Measurements from ENCODE around the gene EEF2K. TPM values are rescaled to one million over a fixed set of nuclear protein-coding genes. Genes with fewer than 3 reads are reported as not detected.

The EEF2K gene
- total RNA-seq, 2 donors from 2014 or later = 22.5 to 29.0 TPM

- no peak for ATAC-seq (replicated peaks)
- Mint-ChIP-seq H3K4me3 (no peak overlapping the region), H3K9me3 (no peaks in the 10 kb centered on the region), H3K27me3 (no peaks in the 10 kb centered on the region), H3K27ac (no peak overlapping the region), H3K36me3 (ENCODE audit: low read depth) (peaks cover 25% of the 10 kb centered on the region), H3K4me1 (peaks cover 22% of the 10 kb centered on the region)
Measured at GRCh38 chr16:22235839-22236745, 30.0 kb downstream of the EEF2K start.

- Mint-ChIP-seq H3K36me3 (ENCODE audit: low read depth) (peaks cover 14% of the 10 kb centered on the region), H3K27me3 (no peaks in the 10 kb centered on the region), H3K4me1 (peaks cover 16% of the 10 kb centered on the region), H3K9me3 (no peaks in the 10 kb centered on the region), H3K27ac (peak overlapping the region; percentile 39), H3K4me3 (peak overlapping the region; percentile 54)
- ATAC-seq (replicated peaks) = peak; percentile 78
Measured at GRCh38 chr16:22239131-22239805, 33.2 kb downstream of the EEF2K start.

- Mint-ChIP-seq H3K36me3 (ENCODE audit: low read depth) (peaks cover 8% of the 10 kb centered on the region), H3K27me3 (no peaks in the 10 kb centered on the region), H3K9me3 (no peaks in the 10 kb centered on the region), H3K27ac (no peak overlapping the region), H3K4me3 (peak overlapping the region; percentile 9), H3K4me1 (peaks cover 16% of the 10 kb centered on the region)
- no peak for ATAC-seq (replicated peaks)
Measured at GRCh38 chr16:22240023-22240710, 34.1 kb downstream of the EEF2K start.

- no peaks in the 10 kb centered on the region for H3K9me3 Mint-ChIP-seq
- H3K4me3 Mint-ChIP-seq = no peak overlapping the region
- H3K27ac Mint-ChIP-seq = no peak overlapping the region
- ATAC-seq (replicated peaks) = no peak
- no peaks in the 10 kb centered on the region for H3K4me1 Mint-ChIP-seq
- no peaks in the 10 kb centered on the region for H3K27me3 Mint-ChIP-seq
- H3K36me3 Mint-ChIP-seq (ENCODE audit: low read depth) = peaks cover 69% of the 10 kb centered on the region
Measured at GRCh38 chr16:22250522-22250921, 44.4 kb downstream of the EEF2K start.

GRCh38 chr16:22252317-22252716 is 46.2 kb downstream of the EEF2K start:
- H3K27me3 Mint-ChIP-seq = no peaks in the 10 kb centered on the region
- H3K36me3 Mint-ChIP-seq (ENCODE audit: low read depth) = peaks cover 68% of the 10 kb centered on the region
- H3K27ac Mint-ChIP-seq = no peak overlapping the region
- no peak overlapping the region for H3K4me3 Mint-ChIP-seq
- no peaks in the 10 kb centered on the region for H3K9me3 Mint-ChIP-seq
- no peaks in the 10 kb centered on the region for H3K4me1 Mint-ChIP-seq
- no peak for ATAC-seq (replicated peaks)

GRCh38 chr16:22253272-22253671 is 47.2 kb downstream of the EEF2K start:
- no peak overlapping the region for H3K4me3 Mint-ChIP-seq
- no peak for ATAC-seq (replicated peaks)
- peaks cover 68% of the 10 kb centered on the region for H3K36me3 Mint-ChIP-seq (ENCODE audit: low read depth)
- H3K9me3 Mint-ChIP-seq = no peaks in the 10 kb centered on the region
- no peaks in the 10 kb centered on the region for H3K27me3 Mint-ChIP-seq
- H3K27ac Mint-ChIP-seq = no peak overlapping the region
- no peaks in the 10 kb centered on the region for H3K4me1 Mint-ChIP-seq

- Mint-ChIP-seq H3K27me3 (no peaks in the 10 kb centered on the region), H3K36me3 (ENCODE audit: low read depth) (peaks cover 79% of the 10 kb centered on the region), H3K9me3 (no peaks in the 10 kb centered on the region), H3K4me3 (no peak overlapping the region), H3K4me1 (no peaks in the 10 kb centered on the region), H3K27ac (no peak overlapping the region)
- no peak for ATAC-seq (replicated peaks)
Measured at GRCh38 chr16:22255335-22255734, 49.3 kb downstream of the EEF2K start.

GRCh38 chr16:22257440-22257839 is 51.4 kb downstream of the EEF2K start:
- H3K9me3 Mint-ChIP-seq = no peaks in the 10 kb centered on the region
- H3K36me3 Mint-ChIP-seq (ENCODE audit: low read depth) = peaks cover 74% of the 10 kb centered on the region
- H3K27me3 Mint-ChIP-seq = no peaks in the 10 kb centered on the region
- H3K4me1 Mint-ChIP-seq = no peaks in the 10 kb centered on the region
- no peak overlapping the region for H3K27ac Mint-ChIP-seq
- no peak for ATAC-seq (replicated peaks)
- H3K4me3 Mint-ChIP-seq = no peak overlapping the region

- Mint-ChIP-seq H3K4me1 (peaks cover 9% of the 10 kb centered on the region), H3K9me3 (no peaks in the 10 kb centered on the region), H3K27me3 (no peaks in the 10 kb centered on the region), H3K36me3 (ENCODE audit: low read depth) (peaks cover 50% of the 10 kb centered on the region), H3K4me3 (no peak overlapping the region), H3K27ac (peak overlapping the region; percentile 62)
- ATAC-seq (replicated peaks) = no peak
Measured at GRCh38 chr16:22260490-22260889, 54.4 kb downstream of the EEF2K start.

- Mint-ChIP-seq H3K4me1 (peaks cover 9% of the 10 kb centered on the region), H3K9me3 (no peaks in the 10 kb centered on the region), H3K27me3 (no peaks in the 10 kb centered on the region), H3K27ac (peak overlapping the region; percentile 80), H3K4me3 (peak overlapping the region; percentile 53), H3K36me3 (ENCODE audit: low read depth) (peaks cover 50% of the 10 kb centered on the region)
- peak; percentile 99 for ATAC-seq (replicated peaks)
Measured at GRCh38 chr16:22262460-22262859, 56.4 kb downstream of the EEF2K start.

- Mint-ChIP-seq H3K4me1 (peaks cover 9% of the 10 kb centered on the region), H3K9me3 (no peaks in the 10 kb centered on the region), H3K4me3 (no peak overlapping the region), H3K27me3 (no peaks in the 10 kb centered on the region), H3K27ac (peak overlapping the region; percentile 54), H3K36me3 (ENCODE audit: low read depth) (peaks cover 48% of the 10 kb centered on the region)
- ATAC-seq (replicated peaks) = no peak
Measured at GRCh38 chr16:22264786-22265185, 58.7 kb downstream of the EEF2K start.

GRCh38 chr16:22265351-22265750 is 59.3 kb downstream of the EEF2K start:
- H3K9me3 Mint-ChIP-seq = no peaks in the 10 kb centered on the region
- H3K36me3 Mint-ChIP-seq (ENCODE audit: low read depth) = peaks cover 48% of the 10 kb centered on the region
- peaks cover 11% of the 10 kb centered on the region for H3K4me1 Mint-ChIP-seq
- no peak overlapping the region for H3K4me3 Mint-ChIP-seq
- H3K27me3 Mint-ChIP-seq = no peaks in the 10 kb centered on the region
- no peak for ATAC-seq (replicated peaks)
- peak overlapping the region; percentile 54 for H3K27ac Mint-ChIP-seq

GRCh38 chr16:22266546-22266945 is 60.5 kb downstream of the EEF2K start:
- no peak for ATAC-seq (replicated peaks)
- Mint-ChIP-seq H3K4me1 (peaks cover 14% of the 10 kb centered on the region), H3K27ac (no peak overlapping the region), H3K9me3 (no peaks in the 10 kb centered on the region), H3K4me3 (no peak overlapping the region), H3K36me3 (ENCODE audit: low read depth) (peaks cover 46% of the 10 kb centered on the region), H3K27me3 (no peaks in the 10 kb centered on the region)

GRCh38 chr16:22267764-22268163 is 61.7 kb downstream of the EEF2K start:
- no peak for ATAC-seq (replicated peaks)
- H3K27ac Mint-ChIP-seq = no peak overlapping the region
- H3K36me3 Mint-ChIP-seq (ENCODE audit: low read depth) = peaks cover 58% of the 10 kb centered on the region
- H3K4me3 Mint-ChIP-seq = no peak overlapping the region
- peaks cover 14% of the 10 kb centered on the region for H3K4me1 Mint-ChIP-seq
- H3K27me3 Mint-ChIP-seq = no peaks in the 10 kb centered on the region
- no peaks in the 10 kb centered on the region for H3K9me3 Mint-ChIP-seq
